ENCODE data around the gene CYB5B.
"Not testable (repeated sequence)": the region's sequence is repeated elsewhere in the genome, so short reads cannot be mapped to it uniquely, and the experiment has no call there.

Gene CYB5B

DNA sequence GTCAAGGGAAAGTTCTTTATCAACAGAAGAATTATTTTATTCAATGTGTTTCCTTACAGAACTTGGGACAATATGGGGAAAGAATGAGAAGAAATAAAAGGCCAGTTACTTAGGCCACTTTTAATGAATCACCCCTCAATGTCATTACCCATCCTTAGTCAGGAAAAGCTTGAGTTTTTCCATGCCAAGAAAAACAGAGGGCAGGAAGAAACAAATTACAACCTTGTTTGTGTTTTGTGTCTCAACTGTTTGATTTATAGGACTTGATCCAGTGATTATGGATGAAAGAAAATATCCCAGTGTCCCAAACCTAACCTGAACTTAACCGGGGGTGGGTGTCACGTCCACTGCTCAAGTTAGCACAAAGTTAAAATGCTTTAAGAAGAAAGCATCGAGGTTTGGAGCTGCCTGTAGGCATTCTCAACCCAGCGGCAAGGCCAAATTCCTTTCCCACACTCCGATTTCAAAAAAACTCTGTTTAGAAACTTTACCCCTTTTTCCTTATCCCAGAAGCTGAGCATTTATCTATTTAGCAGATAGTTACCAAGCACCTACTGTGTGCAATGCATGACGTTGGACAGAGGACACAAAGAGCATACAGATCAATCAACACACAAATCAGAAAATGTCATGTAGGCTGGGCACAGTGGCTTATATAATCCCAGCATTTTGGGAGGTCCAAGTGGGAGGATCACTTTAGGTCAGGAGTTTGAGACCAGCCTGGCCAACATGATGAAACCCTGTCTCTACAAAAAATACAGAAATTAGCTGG is 14.0 kb upstream of the CYB5B start:
- no peak for DNase-seq (ENCODE audit: low spot score)

DNA sequence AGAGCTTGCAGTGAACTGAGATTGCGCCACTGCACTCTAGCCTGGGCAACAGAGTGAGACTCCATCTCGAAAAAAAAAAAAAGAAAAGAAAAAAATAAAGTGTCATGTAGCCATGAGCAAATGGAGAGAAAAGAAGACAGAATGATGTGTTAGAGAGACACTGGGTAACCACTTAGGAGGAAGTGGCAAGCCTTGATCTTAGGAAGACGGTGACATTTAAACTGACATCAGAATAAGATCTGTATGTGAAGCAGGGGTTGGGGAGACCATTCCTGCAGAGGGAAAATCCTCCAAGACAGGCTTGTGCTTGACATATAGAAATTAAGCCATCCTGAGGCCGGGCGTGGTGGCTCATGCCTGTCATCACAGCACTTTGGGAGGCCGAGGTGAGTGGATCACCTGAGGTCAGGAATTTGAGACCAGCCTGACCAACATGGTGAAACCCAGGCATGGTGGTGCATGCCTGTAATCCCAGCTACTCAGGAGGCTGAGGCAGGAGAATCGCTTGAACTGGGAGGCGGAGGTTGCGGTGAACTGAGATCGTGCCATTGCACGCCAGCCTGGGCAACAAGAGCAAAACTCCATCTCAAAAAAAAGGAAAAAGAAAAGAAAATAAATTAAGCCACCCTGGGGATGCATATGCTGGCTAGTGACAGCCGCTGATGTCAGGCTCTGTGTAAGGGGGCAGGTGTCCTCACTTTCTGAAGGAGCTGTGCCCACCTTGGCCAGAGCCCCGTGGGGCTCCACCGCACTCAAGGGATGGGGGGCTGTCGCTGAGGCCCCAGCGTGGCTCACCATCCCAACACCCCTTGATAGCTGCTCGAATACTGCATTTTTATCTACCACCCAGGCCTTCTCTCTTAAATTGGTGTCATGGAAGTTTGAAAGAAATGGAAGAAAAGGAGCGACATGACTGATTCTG is 13.1 kb upstream of the CYB5B start:
- no peak for DNase-seq (ENCODE audit: low spot score)

DNA sequence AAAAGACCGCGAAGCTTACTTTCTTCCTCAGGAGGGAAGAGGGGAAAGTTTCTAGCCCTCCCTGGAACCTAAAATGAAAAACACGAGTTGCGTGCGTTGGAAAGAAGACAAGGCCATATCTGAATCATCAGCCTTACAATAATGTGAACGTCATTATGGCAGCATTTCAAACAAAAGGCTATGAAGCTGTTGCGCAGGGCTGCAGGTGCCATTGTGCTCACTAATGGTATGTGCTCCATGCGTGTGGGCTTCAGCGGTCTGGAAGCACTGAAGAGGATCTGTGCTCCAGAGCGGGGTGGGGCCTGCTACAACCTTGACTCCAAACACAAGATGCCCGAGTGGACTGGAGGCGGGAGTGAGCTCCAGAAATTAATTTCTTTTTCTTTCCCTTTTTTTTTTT is 12.1 kb upstream of the CYB5B start:
- no peak for DNase-seq (ENCODE audit: low spot score)

DNA sequence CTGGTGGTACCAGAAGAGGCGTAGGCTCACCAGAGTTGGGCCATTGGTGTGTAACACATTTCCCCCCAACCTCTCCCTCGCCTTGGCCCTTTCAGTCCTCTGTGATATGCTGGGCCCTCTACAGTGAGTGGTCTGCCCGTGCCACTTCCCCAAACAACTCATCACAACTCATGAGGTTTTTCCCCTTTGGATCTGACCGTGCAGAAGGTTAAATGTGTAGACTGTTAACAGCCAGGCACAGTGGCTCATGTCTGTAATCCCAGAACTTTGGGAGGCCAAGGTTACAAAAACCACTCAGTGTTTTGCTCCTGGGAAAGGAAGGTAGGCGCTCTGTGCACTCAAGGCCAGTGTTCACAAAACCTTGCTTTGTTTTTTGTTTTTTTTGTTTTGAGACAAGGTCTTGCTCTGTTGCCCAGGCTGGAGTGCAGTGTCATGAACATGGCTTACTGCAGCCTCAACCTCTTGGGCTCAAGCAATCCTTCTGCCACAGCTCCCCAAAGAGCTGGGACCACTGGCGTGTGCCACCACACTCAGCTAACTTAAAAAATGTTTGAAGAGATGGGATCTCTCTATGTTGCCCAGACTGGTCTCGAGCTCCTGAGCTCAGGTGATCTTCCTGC is 11.3 kb upstream of the CYB5B start:
- DNase-seq (ENCODE audit: low spot score): no peak

DNA sequence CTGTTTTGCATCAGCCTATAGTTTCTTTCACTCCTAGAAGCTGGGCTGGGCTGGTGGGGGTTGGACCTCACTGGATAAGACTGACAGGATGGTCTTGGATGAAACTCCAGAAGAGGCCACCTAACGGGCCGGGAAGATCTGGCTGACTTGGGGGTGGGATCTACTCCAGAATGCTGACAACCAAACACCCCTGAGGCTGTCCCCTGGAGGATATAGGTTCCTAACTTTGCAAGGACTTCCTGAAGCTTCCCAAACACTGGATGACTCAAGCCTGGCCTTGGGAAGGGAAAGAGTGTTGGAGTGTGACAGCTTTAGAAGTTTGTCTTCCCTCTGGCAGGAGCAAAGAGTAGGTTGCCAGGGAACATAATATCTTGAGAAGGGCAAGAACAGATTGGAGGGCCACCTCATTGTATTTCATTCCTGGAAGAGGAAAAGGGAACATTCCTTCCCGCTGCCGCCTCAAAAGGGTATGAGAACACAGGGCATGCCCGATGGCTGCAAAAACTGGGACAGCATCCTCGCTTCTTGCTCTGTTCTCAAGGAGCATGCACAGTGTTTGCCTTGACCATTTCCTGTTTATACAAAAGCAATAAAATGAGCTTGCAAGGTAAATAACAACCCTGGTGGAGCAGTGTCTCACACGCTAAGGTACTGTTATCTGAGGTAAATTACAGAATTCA is 6.8 kb upstream of the CYB5B start:
- DNase-seq (ENCODE audit: low spot score): no peak

DNA sequence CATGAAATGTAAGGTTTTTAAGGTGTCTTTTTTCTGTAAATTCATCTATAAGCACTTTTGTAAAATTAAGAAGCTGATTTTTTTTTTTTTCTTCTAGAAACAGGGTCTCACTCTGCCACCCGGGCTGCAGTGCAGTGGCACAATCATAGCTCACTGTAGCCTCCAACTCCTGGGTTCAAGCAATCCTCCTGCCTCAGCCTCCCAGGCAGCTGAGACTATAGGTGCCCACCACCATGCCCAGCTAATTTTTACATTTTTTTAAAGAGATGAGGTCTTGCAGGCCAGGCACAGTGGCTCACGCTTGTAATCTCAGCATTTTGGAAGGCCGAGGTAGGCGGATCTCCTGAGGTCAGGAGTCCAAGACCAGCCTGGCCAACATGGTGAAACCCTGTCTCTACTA is 4.5 kb upstream of the CYB5B start:
- DNase-seq (ENCODE audit: low spot score): no peak

DNA sequence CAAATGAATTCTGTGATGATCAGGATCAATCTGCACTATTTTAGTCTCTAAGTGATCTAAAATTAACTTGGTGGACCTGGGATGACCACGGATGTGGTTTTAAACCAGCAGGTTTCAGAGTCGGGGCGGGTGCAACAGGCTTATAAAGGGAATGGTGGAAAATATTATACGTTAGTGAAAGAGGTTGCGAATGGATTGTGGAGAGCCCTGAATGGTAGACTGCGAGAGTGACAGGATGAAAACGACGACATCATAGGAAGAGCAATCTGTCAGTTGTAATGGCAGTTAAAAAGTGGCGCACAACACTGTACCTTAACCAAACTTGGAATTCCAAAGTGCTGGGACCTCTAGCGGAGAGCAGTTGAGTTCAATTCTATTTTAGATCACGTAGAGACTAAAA is 1.2 kb upstream of the CYB5B start:
- DNase-seq (ENCODE audit: low spot score): no peak

DNA sequence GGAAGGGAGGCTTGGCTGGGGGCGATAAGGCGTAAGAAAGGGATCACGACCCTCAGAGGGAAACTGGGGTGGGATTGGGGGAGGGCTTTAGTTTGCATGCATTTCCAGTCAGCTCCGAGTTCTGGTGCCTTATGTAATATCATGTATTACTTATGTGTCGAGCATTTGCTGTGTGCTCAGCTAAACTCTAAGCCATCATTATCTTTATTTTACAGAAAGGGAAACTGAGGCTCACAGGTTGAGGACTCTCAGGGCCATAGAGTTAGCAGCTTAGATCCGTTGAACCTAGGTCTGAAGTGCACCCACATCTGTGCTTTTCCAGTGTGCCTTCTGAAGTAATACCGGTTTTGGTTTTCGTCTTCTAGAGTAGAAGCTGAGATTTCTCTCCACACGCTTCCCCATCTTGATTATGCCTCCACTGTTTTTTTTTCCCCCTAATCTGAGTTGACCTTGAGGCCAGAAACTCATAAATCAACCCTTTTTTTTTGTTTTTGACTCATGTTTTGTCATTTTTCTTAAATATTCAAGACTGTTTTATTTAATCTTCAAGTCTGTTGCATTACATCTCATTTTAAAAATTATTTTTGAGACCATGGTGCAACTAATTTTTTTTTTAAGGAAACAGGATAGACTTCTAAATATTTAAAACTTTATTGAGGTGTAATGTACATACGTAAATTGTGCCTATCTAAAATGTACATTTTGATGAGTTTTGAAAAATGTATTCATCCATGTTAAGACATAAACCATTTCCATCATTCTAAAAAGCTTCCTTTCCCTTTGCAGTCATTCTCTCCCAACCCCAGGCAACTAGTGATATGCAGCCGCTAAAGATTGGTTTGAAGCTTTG is 741 bp downstream of the CYB5B start:
- no peak for DNase-seq (ENCODE audit: low spot score)

DNA sequence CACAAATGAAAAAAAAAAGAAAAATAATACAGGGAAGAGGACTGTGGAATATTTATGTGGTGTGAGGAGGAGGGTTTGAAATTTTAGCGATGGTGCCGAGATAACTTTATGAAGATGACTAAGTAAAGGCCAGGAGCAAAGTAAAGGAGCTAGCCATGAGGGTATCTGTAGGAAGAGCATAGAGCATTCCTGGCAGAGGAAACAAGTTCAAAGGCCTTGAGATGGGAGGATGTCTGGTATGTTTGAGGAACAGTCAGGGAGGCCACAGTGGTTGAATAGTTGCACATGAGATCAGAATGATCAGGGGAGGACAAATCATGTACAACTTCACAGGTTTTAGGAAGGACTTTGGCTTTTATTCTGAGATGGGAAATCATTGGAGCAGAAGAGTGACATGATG is 4.2 kb downstream of the CYB5B start:
- no peak for DNase-seq (ENCODE audit: low spot score)

DNA sequence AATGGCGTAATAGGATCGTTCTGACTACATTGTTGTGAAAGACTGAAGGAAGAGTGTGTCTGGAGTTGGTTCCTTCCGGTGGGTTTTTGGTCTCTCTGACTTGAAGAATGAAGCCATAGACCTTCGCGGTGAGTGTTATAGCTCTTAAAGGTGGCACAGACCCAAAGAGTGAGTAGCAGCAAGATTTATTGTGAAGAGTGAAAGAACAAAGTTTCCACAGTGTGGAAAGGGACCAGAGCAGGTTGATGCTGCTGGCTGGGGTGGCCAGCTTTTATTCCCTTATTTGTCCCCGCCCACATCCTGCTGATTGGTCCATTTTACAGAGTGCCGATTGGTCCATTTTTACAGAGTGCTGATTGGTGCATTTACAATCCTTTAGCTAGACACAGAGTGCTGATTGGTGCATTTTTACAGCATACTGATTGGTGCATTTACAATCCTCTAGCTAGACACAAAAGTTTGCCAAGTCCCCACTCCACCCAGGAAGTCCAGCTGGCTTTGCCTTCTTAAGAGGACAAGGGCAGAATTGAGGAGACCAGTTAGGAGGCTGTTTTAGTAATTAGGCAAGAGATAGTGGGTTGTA is 4.7 kb downstream of the CYB5B start:
- not testable (repeated sequence) for DNase-seq (ENCODE audit: low spot score)

DNA sequence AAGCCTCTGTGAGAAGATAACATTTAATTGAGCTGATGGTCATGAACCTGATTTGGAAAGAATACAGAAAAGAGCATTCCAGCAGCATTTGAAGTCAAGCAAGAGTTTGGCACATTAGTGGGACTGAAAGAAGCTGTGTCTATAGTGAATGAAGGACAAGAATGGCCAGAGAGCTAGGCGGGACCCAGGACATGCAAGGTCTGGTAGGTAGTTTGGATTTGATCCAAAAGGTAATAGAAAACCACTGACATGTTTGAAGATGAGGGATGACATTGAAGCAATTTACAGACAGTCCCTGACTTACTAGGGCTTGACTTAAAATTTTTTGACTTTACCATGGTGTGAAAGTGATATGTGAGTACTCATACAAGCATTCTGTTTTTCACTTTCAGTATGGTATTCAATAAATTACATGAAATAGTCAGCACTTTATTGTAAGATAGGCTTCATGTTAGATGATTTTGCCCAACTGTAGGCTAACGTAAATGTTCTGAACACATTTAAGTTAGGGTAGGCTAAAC is 7.6 kb downstream of the CYB5B start:
- no peak for DNase-seq (ENCODE audit: low spot score)

DNA sequence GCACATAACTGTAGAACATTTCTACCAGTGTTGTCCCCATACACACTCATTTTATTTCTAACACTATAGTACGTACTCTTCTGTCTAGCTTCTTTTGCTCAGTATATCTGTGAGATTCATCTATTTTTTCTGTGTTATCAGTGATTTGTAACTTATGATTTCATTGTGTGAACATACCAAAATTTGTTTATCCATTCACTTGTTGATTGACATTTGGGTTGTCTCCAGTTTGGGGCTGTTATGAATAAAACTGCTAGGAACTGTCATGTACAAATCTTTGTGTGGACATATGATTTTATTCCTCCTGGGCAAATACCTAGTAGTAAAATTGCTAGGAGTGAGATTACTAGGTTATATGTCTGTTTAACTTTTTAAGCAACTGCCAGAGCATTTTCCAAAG is 9.6 kb downstream of the CYB5B start:
- no peak for DNase-seq (ENCODE audit: low spot score)

DNA sequence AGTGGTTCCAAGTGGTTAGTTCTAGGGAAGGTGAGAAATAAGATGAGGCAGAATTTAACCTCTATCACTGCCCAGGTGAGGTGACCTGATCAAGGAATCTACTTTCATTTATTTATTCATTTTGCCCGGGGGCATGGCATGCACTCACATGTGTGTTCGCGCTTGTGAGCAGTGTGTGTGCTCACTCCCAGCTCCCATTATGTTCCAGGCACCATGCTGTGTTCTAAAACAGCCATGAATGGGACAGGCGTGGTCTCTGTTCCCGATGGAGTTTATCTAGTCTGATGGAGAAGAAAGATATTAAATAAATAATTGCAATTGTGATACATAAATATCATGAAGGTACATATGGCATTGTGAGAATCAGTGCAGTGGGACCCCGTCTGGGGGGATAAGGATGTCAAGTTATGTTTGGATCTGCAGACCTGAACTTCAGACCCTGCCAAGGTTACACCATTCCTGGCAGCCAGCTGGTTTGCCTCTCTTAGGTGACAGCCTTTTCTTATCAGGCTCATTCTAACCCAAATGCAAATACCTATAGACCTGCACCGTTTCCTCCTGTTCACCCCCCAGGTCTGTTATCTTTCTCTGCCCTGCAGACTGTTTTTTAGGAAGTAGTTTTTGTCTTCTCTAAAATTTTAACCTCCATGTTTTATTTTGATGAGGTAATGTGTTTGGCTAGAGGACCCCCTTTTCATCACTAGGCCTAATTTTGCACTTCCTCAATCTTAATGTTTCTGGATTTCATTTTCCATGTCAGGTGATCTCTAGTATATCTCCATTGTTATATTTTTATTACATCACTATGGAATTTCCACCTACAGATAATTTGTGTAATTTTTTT is 11.8 kb downstream of the CYB5B start:
- DNase-seq (ENCODE audit: low spot score): no peak

DNA sequence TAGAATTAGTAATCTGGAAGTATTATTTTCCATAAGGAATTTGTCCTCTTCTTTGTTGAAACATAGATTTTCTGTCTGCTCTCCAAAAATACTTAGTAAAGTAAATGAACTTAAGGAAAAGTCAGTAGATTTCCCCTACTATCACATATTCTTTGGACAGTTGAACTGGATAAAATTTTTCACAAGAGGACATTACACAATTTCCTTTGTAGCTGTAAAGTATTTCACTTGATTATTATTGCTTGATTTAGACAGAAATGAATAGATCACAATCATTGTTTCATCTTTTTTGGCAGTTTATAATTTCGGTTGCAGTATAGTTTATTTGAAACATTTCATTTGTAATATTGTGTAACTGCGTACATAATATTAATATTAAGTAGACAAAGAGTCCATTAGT is 12.5 kb downstream of the CYB5B start:
- DNase-seq (ENCODE audit: low spot score): no peak

DNA sequence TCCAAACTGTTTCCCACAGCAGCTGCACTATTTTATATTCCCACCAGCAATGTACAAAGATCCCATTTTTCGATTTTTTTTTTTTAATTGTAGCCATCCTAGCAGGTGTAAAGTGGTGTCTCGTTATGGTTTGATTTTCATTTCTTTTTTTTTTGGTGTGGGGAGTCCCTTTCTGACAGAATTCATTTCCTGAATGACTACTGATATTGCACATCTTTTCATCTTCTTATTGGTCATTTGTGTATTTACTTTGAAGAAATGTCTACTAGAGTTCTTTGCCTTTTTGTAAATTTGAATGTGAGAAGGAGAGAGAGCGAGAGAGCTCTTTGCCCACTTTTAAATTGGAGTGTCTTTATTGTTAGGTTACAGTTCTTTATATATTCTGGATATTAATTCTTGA is 14.0 kb downstream of the CYB5B start:
- no peak for DNase-seq (ENCODE audit: low spot score)

DNA sequence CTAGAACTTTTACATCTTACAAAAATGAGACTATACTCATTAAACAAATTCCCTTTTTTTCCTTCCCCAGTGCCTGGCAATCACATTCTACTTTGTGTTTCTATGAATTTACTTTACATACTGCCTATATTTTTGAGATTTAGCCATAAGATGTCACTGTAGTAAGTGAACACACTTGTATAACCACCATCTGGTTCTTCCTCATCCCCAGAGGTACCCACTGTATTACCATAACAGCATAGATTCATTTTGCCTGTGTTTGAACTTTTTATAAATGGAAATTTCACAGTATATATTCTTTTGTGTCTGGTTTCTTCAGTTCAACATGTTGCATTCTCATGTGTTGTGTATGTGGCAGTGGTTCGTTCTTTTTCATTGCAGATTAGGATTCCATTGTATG is 15.8 kb downstream of the CYB5B start:
- DNase-seq (ENCODE audit: low spot score): no peak

DNA sequence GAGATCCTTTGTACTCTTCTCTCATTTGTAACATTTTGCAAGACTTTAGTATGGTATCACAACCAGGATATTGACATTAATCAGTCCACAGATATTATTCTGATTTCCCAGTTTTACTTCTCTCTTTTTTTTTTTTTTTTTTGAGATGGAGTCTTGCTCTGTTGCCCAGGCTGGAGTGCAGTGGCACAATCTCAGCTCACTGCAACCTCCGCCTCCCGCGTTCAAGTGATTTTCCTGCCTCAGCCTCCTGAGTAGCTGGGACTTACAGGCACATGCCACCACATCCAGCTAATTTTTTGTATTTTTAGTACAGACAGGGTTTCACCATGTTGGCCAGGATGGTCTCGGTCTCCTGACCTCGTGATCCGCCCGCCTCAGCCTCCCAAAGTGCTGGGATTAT is 16.6 kb downstream of the CYB5B start:
- not testable (repeated sequence) for DNase-seq (ENCODE audit: low spot score)

DNA sequence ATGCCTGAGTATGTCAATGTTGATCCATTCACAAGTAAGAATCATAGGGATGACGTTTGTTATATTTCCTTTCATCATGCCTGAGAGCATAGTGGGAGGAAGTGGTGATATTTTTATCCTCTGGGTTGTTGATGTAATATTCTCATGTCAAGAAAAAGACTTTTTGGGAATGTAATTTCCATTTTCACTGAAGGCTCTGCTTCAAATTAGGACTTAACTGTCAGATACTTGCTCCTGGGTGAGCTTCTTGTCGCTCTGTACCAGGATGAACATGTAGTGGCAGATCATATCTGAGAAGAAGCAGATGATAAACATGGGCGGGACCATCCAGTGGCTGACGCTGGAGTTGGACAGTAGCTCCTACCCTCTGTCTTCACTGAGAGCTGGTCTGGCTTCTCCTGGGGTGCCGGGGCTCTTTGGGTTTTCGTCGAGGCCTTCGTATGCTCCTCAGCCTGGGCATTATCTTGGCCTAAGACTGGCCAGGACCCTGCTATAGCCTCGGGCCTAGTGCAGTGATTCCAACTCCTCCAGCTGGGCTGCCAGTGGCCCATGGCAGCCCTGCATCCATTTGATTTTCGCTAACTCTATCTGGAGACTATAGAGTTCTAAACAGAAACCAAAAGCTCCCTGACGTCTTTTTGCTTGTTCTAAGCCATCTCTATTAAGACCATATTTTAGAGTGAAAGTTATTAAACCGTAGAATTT is 19.7 kb downstream of the CYB5B start:
- DNase-seq (ENCODE audit: low spot score): no peak

DNA sequence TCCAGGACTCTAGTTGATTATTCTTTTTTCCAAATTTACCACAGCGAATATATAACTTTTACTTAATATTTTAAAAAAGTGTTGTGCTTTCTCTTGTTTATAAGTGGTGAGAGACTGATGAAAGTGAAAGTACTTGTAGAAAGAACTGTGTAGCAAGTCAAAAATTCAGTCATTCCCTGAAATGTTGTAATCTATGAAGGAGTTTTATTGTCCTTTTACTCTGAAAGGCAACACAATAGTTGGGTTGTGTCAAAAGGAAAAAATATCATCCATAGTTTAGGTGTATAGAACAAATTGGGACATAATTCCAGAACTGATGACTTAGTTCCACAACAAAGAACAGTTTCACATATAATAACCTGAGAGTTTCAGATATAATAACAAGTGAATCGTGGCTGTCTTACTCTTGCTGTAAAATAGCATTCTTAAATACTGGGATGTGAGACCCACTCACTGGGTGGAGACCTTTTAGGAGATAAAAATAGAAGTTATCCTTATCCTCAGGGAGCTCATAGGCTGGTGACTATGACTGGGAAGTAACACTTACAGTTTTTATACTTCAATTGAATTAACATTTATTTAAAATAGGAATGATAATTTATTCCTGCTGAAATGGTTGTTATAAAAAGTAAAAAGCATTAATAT is 20.6 kb downstream of the CYB5B start:
- no peak for DNase-seq (ENCODE audit: low spot score)
